HG02623 (cell line): ENCODE data around the gene THAP9.
"Not testable (repeated sequence)": the region's sequence is repeated elsewhere in the genome, so short reads cannot be mapped to it uniquely, and the experiment has no call there.

Source experiments
- ATAC-seq: cut with Tn5 transposase; IDR thresholded peaks from one replicate; pipeline ENCODE4 v1.9.1; 2021; ENCODE audit warnings: moderate library complexity; ENCODE audit not compliant: unreplicated experiment

Gene THAP9

GRCh38 chr4:82891707-82892466, 8.6 kb upstream of the THAP9 start:
- no peak for ATAC-seq

GRCh38 chr4:82892467-82892802, 8.1 kb upstream of the THAP9 start:
- no peak for ATAC-seq

- ATAC-seq = no peak
Measured at GRCh38 chr4:82893942-82894341, 6.6 kb upstream of the THAP9 start.

- ATAC-seq = no peak
Measured at GRCh38 chr4:82896755-82897154, 3.8 kb upstream of the THAP9 start.

- no peak for ATAC-seq
Measured at GRCh38 chr4:82898322-82899243, 2.0 kb upstream of the THAP9 start.

GRCh38 chr4:82899374-82900065, 1.0 kb upstream of the THAP9 start:
- ATAC-seq = no peak

GRCh38 chr4:82900066-82900410, 497 bp upstream of the THAP9 start:
- ATAC-seq = no peak

GRCh38 chr4:82901183-82901718, 716 bp downstream of the THAP9 start:
- no peak for ATAC-seq

GRCh38 chr4:82903737-82904136, 3.2 kb downstream of the THAP9 start:
- no peak for ATAC-seq

GRCh38 chr4:82905205-82905604, 4.7 kb downstream of the THAP9 start:
- ATAC-seq = peak; percentile 40

- ATAC-seq = peak; percentile 35
Measured at GRCh38 chr4:82906469-82906868, 5.9 kb downstream of the THAP9 start.

GRCh38 chr4:82909326-82909725, 8.8 kb downstream of the THAP9 start:
- ATAC-seq = no peak

- ATAC-seq = no peak
Measured at GRCh38 chr4:82913305-82913704, 12.8 kb downstream of the THAP9 start.

- not testable (repeated sequence) for ATAC-seq
Measured at GRCh38 chr4:82913968-82914367, 13.4 kb downstream of the THAP9 start.

- ATAC-seq = no peak
Measured at GRCh38 chr4:82918091-82918490, 17.6 kb downstream of the THAP9 start.

- no peak for ATAC-seq
Measured at GRCh38 chr4:82919386-82919785, 18.9 kb downstream of the THAP9 start.

- no peak for ATAC-seq
Measured at GRCh38 chr4:82921795-82922194, 21.3 kb downstream of the THAP9 start.

GRCh38 chr4:82930848-82931755, 30.6 kb downstream of the THAP9 start:
- ATAC-seq = no peak

GRCh38 chr4:82934441-82934840, 33.9 kb downstream of the THAP9 start:
- ATAC-seq = no peak

GRCh38 chr4:82939414-82939813, 38.9 kb downstream of the THAP9 start:
- no peak for ATAC-seq
